ENCODE measurements around the gene UBASH3B.

- TF ChIP-seq CTCF (IDR thresholded peaks at IDR 0.05; ENCODE audit: low read length) (no peak), EZH2 (optimal IDR thresholded peaks at IDR 0.05; ENCODE audit: low read depth, low read length) (no peak), EZH2phosphoT487 (IDR thresholded peaks at IDR 0.05; ENCODE audit: low read length) (no peak)
Measured at GRCh38 chr11:122836916-122837315, 181.4 kb downstream of the UBASH3B start.

Data from MM.1S (cell line).